Measurements from ENCODE around the gene ALG2.

Gene ALG2

GRCh38 chr9:99190597-99191283 is 31.0 kb downstream of the ALG2 start:
- DNase-seq (ENCODE audit: low read depth), result no peak

GRCh38 chr9:99189887-99190596 is 31.7 kb downstream of the ALG2 start:
- DNase-seq (ENCODE audit: low read depth), result no peak

- DNase-seq (ENCODE audit: low read depth), result no peak
Observed at GRCh38 chr9:99189186-99189585, 32.6 kb downstream of the ALG2 start.

GRCh38 chr9:99187311-99187710 is 34.4 kb downstream of the ALG2 start:
- DNase-seq (ENCODE audit: low read depth), result no peak

- DNase-seq (ENCODE audit: low read depth), result no peak
Observed at GRCh38 chr9:99185934-99186333, 35.8 kb downstream of the ALG2 start.

GRCh38 chr9:99185348-99185632 is 36.5 kb downstream of the ALG2 start:
- DNase-seq (ENCODE audit: low read depth), result no peak

- peak; percentile 57 for DNase-seq (ENCODE audit: low read depth)
Observed at GRCh38 chr9:99184475-99185347, 37.0 kb downstream of the ALG2 start.

GRCh38 chr9:99184110-99184474 is 37.6 kb downstream of the ALG2 start:
- DNase-seq (ENCODE audit: low read depth), result no peak

GRCh38 chr9:99183616-99184015 is 38.1 kb downstream of the ALG2 start:
- DNase-seq (ENCODE audit: low read depth), result no peak

GRCh38 chr9:99182356-99182755 is 39.4 kb downstream of the ALG2 start:
- no peak for DNase-seq (ENCODE audit: low read depth)

- DNase-seq (ENCODE audit: low read depth), result no peak
Observed at GRCh38 chr9:99181621-99182020, 40.1 kb downstream of the ALG2 start.

- DNase-seq (ENCODE audit: low read depth), result no peak
Observed at GRCh38 chr9:99181206-99181605, 40.5 kb downstream of the ALG2 start.

- no peak for DNase-seq (ENCODE audit: low read depth)
Observed at GRCh38 chr9:99180662-99181061, 41.1 kb downstream of the ALG2 start.

GRCh38 chr9:99180199-99180598 is 41.5 kb downstream of the ALG2 start:
- no peak for DNase-seq (ENCODE audit: low read depth)

- no peak for DNase-seq (ENCODE audit: low read depth)
Observed at GRCh38 chr9:99178912-99179872, 42.5 kb downstream of the ALG2 start.

- DNase-seq (ENCODE audit: low read depth), result no peak
Observed at GRCh38 chr9:99177576-99178366, 44.0 kb downstream of the ALG2 start.

- no peak for DNase-seq (ENCODE audit: low read depth)
Observed at GRCh38 chr9:99176527-99177013, 45.2 kb downstream of the ALG2 start.

- no peak for DNase-seq (ENCODE audit: low read depth)
Observed at GRCh38 chr9:99173570-99174504, 47.9 kb downstream of the ALG2 start.

- no peak for DNase-seq (ENCODE audit: low read depth)
Observed at GRCh38 chr9:99172124-99173091, 49.3 kb downstream of the ALG2 start.
